ENCODE measurements around the gene OR2T1. TPM values are rescaled to one million over a fixed set of nuclear protein-coding genes. Genes with fewer than 3 reads are reported as not detected.
"Not testable (repeated sequence)": the region's sequence is repeated elsewhere in the genome, so short reads cannot be mapped to it uniquely, and the experiment has no call there.

OR2T1 gene
- total RNA-seq, 1 experiment from 2014 or later = not detected

DNA sequence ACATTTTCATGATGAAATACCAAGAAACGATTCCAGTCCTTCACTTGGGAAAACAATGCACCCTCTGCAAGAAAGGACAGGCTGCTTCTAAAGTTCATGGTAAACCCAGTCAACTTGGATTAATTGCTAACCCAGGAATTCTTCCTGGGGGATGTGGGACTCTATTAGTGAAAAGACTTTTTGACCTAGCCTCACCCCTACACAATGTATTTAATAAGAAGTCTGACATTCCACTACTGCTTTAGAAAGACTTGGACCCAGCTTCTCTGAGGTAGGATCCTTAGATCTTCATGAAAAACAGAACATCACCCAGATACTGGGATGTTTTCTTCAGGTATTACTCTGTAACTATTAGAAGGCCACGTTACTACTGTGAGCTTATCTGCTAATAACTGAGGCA, 42.6 kb downstream of the OR2T1 start, which contains the start of gene OR2T2:
Gene OR2T2, plus strand, starts transcription at position 239 of the 400 bp plus-strand sequence. CDS start 7,161 bp downstream, outside the sequence.
- CTCF ChIA-PET = interaction anchor here (0.6 to 0.7 kb wide), 2 partner anchors 25 to 343 kb away, joined by 3 to 4 read pairs; no protein-coding TSS in a partner anchor
- H3K9me3 Mint-ChIP-seq (ENCODE audit: unreplicated experiment); H3K36me3 Mint-ChIP-seq (ENCODE audit: insufficient read depth, unreplicated experiment); H3K27me3 Mint-ChIP-seq (ENCODE audit: insufficient read depth, unreplicated experiment); intact Hi-C loops (cut with micrococcal nuclease); H3K27ac Mint-ChIP-seq (ENCODE audit: low read depth, unreplicated experiment); H3K4me3 Mint-ChIP-seq (ENCODE audit: unreplicated experiment); BruUV-seq (replicated peaks); DNase-seq (ENCODE audit: unreplicated experiment): not testable (repeated sequence)
- POLR2A ChIA-PET = interaction anchor here (0.6 kb wide), 2 partner anchors 19 to 421 kb away, joined by 3 read pairs; no protein-coding TSS in a partner anchor
- H3K4me1 Mint-ChIP-seq (ENCODE audit: insufficient read depth, unreplicated experiment) = peaks cover 17% of the 10 kb centered on the region

DNA sequence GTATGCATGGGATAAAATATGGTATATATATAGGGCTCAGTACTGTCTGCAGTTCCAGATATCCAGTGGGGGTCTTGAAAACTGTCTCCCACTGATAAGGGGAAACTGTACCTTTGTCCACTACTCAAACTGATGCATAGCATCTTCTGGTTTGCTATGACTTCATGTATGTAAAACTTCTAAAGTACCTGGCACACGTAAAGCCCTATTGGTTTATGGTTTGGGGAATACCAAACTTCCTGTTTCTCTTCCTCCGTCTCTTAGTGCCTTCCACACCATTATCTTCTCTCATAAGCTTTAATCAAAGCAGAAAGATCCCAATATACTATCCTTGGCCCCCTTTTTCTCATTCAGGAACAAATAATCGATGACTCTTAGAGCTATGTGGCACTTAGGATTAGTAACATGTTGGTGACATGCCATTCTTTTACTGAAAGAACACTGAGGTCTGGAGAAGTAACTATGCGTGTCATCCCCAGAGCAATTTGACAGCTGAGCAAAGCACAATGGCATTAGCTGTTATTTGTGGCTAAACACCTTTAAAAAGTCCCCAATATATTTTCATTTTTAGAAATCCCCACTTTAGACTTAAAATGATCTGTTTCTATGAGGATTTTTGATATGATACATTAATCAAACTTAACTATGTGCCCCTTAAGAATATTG, 45.7 kb downstream of the OR2T1 start:
- H3K27ac Mint-ChIP-seq (ENCODE audit: low read depth, unreplicated experiment); H3K36me3 Mint-ChIP-seq (ENCODE audit: insufficient read depth, unreplicated experiment); H3K27me3 Mint-ChIP-seq (ENCODE audit: insufficient read depth, unreplicated experiment); intact Hi-C loops (cut with micrococcal nuclease); H3K9me3 Mint-ChIP-seq (ENCODE audit: unreplicated experiment); DNase-seq (ENCODE audit: unreplicated experiment); CTCF ChIA-PET; H3K4me3 Mint-ChIP-seq (ENCODE audit: unreplicated experiment); POLR2A ChIA-PET; BruUV-seq (replicated peaks): not testable (repeated sequence)
- peaks cover 17% of the 10 kb centered on the region for H3K4me1 Mint-ChIP-seq (ENCODE audit: insufficient read depth, unreplicated experiment)

DNA sequence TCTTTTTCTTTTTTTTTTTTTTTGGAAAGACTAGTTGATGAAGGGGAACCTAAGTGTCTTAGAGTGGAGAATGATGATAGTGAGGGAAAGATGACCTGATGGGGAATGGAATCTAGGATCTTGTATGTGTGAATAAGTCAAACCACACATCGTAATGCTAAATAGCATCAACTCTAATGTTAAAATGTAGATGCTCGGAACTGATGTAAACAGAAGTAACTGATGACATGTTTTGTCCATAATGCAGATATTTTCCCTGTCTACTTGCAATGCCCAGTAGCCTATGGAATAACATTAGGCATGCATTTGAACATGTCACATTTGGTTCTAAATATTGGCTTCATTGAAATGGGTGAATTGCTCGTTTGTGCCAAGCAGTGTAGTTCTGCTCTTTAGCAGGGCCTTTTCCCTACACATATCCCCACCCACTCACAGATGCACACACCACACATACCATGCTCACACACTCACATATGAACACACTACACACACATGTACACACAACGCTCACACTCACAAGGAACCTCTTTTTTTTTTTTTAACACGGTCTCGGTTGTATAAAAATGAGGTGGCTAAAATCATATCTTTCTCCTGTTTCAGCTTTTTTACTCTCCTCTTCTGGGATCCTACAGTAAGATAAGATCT, 47.1 kb downstream of the OR2T1 start:
- POLR2A ChIA-PET; H3K9me3 Mint-ChIP-seq (ENCODE audit: unreplicated experiment); H3K36me3 Mint-ChIP-seq (ENCODE audit: insufficient read depth, unreplicated experiment); CTCF ChIA-PET; intact Hi-C loops (cut with micrococcal nuclease); DNase-seq (ENCODE audit: unreplicated experiment); H3K27me3 Mint-ChIP-seq (ENCODE audit: insufficient read depth, unreplicated experiment); BruUV-seq (replicated peaks); H3K27ac Mint-ChIP-seq (ENCODE audit: low read depth, unreplicated experiment); H3K4me3 Mint-ChIP-seq (ENCODE audit: unreplicated experiment): not testable (repeated sequence)
- peaks cover 13% of the 10 kb centered on the region for H3K4me1 Mint-ChIP-seq (ENCODE audit: insufficient read depth, unreplicated experiment)

DNA sequence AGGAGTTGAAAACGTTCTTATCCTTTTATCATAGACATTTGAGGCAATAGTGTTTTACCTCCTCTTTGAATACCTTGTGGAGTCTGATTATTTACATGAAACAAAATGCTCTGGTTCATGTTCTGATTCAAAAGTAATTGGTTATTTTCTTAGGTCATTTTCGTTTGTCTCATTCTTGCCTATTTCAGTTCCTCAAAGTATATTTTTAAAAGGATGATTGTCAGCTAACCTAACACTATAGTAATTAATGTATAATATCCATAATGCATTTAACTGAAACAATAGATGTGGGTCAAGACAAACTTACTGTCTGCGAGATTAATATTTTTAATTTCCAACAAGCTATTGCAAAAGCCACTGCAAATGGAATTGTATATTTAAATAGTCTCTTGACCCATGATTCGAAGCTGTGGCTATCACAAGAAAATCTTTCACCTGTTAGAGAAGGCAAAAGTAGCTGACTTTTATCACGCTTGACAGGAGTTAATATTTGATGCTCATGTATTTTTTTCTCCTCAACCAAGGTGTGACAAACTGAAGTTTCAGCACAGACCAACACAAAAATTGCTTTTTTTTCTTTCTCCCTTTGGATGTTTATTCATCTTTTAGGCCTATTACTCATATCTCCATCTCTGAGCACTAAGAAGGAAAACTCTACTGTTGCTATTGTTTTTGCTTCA, 47.8 kb downstream of the OR2T1 start:
- H3K4me3 Mint-ChIP-seq (ENCODE audit: unreplicated experiment); H3K27ac Mint-ChIP-seq (ENCODE audit: low read depth, unreplicated experiment); BruUV-seq (replicated peaks); POLR2A ChIA-PET; H3K36me3 Mint-ChIP-seq (ENCODE audit: insufficient read depth, unreplicated experiment); H3K4me1 Mint-ChIP-seq (ENCODE audit: insufficient read depth, unreplicated experiment); CTCF ChIA-PET; DNase-seq (ENCODE audit: unreplicated experiment); intact Hi-C loops (cut with micrococcal nuclease); H3K9me3 Mint-ChIP-seq (ENCODE audit: unreplicated experiment); H3K27me3 Mint-ChIP-seq (ENCODE audit: insufficient read depth, unreplicated experiment): not testable (repeated sequence)

DNA sequence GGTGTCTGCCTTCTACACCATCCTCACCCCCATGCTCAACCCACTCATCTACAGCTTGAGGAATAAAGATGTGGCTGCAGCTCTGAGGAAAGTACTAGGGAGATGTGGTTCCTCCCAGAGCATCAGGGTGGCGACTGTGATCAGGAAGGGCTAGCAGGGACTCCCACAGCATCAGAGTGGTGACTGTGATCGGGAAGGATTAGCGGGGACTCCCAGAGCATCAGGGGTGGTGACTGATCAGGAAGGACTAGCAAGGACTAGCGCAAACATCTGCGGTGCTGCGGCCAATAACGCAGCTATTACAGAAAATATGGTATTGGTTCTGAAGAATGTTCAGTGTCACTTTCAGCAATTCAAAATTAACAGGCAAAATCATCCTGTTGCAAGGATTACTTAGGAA, 50.8 kb downstream of the OR2T1 start:
- H3K27ac Mint-ChIP-seq (ENCODE audit: low read depth, unreplicated experiment); H3K27me3 Mint-ChIP-seq (ENCODE audit: insufficient read depth, unreplicated experiment); BruUV-seq (replicated peaks); H3K9me3 Mint-ChIP-seq (ENCODE audit: unreplicated experiment); H3K36me3 Mint-ChIP-seq (ENCODE audit: insufficient read depth, unreplicated experiment); intact Hi-C loops (cut with micrococcal nuclease); CTCF ChIA-PET; POLR2A ChIA-PET; H3K4me1 Mint-ChIP-seq (ENCODE audit: insufficient read depth, unreplicated experiment); DNase-seq (ENCODE audit: unreplicated experiment); H3K4me3 Mint-ChIP-seq (ENCODE audit: unreplicated experiment): not testable (repeated sequence)

DNA sequence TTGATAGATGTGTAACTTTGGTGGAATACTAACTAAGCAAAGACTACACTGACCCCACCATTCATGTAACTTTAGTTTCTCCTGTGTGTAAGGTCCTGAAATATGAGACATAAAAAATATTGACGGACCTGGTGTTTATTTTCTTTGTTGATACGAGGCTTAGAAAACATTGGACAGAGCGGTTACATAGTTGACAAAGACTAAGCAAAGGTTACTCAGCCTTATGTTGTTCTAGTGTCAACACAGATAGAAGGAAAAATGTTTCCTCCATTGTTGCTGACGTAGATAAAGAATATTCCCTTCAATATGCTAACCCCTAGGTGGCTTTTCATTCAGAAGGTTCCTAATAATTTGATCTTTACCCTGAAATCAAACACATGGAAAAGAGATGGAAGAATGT, 52.2 kb downstream of the OR2T1 start:
- H3K9me3 Mint-ChIP-seq (ENCODE audit: unreplicated experiment); intact Hi-C loops (cut with micrococcal nuclease); CTCF ChIA-PET; POLR2A ChIA-PET; H3K27me3 Mint-ChIP-seq (ENCODE audit: insufficient read depth, unreplicated experiment); H3K4me1 Mint-ChIP-seq (ENCODE audit: insufficient read depth, unreplicated experiment); H3K36me3 Mint-ChIP-seq (ENCODE audit: insufficient read depth, unreplicated experiment); BruUV-seq (replicated peaks); H3K27ac Mint-ChIP-seq (ENCODE audit: low read depth, unreplicated experiment); H3K4me3 Mint-ChIP-seq (ENCODE audit: unreplicated experiment); DNase-seq (ENCODE audit: unreplicated experiment): not testable (repeated sequence)

DNA sequence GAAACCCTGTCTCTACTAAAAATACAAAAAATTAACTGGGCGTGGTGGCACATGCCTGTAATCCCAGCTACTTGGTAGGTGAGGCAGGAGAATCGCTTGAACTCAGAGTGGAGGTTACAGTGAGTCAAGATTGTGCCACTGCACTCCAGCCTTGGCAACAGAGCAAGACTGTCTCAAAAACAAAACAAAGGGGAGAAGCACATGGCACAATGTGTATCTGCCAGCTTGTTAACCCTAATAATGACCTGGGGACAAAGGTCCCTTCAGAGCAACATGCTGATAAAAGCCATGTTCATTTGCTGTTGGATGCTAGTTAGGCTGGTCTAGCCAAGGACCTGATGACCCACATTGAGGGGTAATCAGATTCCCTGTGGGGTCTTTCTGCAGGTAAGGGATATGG, 53.8 kb downstream of the OR2T1 start:
- H3K27me3 Mint-ChIP-seq (ENCODE audit: insufficient read depth, unreplicated experiment); H3K9me3 Mint-ChIP-seq (ENCODE audit: unreplicated experiment); H3K4me3 Mint-ChIP-seq (ENCODE audit: unreplicated experiment); H3K27ac Mint-ChIP-seq (ENCODE audit: low read depth, unreplicated experiment); intact Hi-C loops (cut with micrococcal nuclease); BruUV-seq (replicated peaks); H3K36me3 Mint-ChIP-seq (ENCODE audit: insufficient read depth, unreplicated experiment); H3K4me1 Mint-ChIP-seq (ENCODE audit: insufficient read depth, unreplicated experiment); POLR2A ChIA-PET; DNase-seq (ENCODE audit: unreplicated experiment); CTCF ChIA-PET: not testable (repeated sequence)

Other genes starting within 250 kb of the OR2T1 start
- not detected in 2 replicates for gene OR2M2, start 228.2 kb upstream of the OR2T1 start, total RNA-seq (2022)
- gene OR2M3, start 205.8 kb upstream of the OR2T1 start, total RNA-seq (2022) = not detected in 2 replicates
- gene OR2M4, start 171.6 kb upstream of the OR2T1 start, total RNA-seq (2022) = not detected in 2 replicates
- not detected in 2 replicates for gene OR2T33, start 125.1 kb upstream of the OR2T1 start, total RNA-seq (2022)
- not detected in 2 replicates for gene OR2T12, start 99.6 kb upstream of the OR2T1 start, total RNA-seq (2022)
- not detected in 2 replicates for gene OR2M7, start 78.5 kb upstream of the OR2T1 start, total RNA-seq (2022)
- gene OR14C36, start 54.3 kb upstream of the OR2T1 start, total RNA-seq (2022) = not detected in 2 replicates
- gene OR2T4, start 41.4 kb upstream of the OR2T1 start, total RNA-seq (2022) = not detected in 2 replicates
- not detected in 2 replicates for gene OR2T6, start 27.3 kb upstream of the OR2T1 start, total RNA-seq (2022)
- gene OR2T2, start 42.6 kb downstream of the OR2T1 start, total RNA-seq (2022) = not detected in 2 replicates
- not detected in 2 replicates for gene OR2T3, start 70.3 kb downstream of the OR2T1 start, total RNA-seq (2022)
- not detected in 2 replicates for gene OR2T5, start 85.5 kb downstream of the OR2T1 start, total RNA-seq (2022)
- gene OR2G6, start 105.0 kb downstream of the OR2T1 start, total RNA-seq (2022) = not detected in 2 replicates
- gene OR2T29, start 159.7 kb downstream of the OR2T1 start, total RNA-seq (2022) = not detected in 2 replicates
- gene OR2T34, start 171.7 kb downstream of the OR2T1 start, total RNA-seq (2022) = not detected in 2 replicates
- gene OR2T10, start 194.7 kb downstream of the OR2T1 start, total RNA-seq (2022) = not detected in 2 replicates
- gene OR2T11, start 232.0 kb downstream of the OR2T1 start, total RNA-seq (2022) = not detected in 2 replicates
- not detected in 2 replicates for gene OR2T35, start 242.2 kb downstream of the OR2T1 start, total RNA-seq (2022)